RCC 7860 (cell line): ENCODE measurements around the gene HS1BP3.

Experiments used
- DNase-seq: peaks from one replicate; pipeline ENCODE4 v3.0.0-alpha.2; 2015; ENCODE audit warnings: low spot score
- FAIRE-seq: peaks from 2 replicates; lab custom pipeline; 2012; peaks lifted over from hg19 to GRCh38; lab: Jason Lieb, UNC

Gene HS1BP3

DNA sequence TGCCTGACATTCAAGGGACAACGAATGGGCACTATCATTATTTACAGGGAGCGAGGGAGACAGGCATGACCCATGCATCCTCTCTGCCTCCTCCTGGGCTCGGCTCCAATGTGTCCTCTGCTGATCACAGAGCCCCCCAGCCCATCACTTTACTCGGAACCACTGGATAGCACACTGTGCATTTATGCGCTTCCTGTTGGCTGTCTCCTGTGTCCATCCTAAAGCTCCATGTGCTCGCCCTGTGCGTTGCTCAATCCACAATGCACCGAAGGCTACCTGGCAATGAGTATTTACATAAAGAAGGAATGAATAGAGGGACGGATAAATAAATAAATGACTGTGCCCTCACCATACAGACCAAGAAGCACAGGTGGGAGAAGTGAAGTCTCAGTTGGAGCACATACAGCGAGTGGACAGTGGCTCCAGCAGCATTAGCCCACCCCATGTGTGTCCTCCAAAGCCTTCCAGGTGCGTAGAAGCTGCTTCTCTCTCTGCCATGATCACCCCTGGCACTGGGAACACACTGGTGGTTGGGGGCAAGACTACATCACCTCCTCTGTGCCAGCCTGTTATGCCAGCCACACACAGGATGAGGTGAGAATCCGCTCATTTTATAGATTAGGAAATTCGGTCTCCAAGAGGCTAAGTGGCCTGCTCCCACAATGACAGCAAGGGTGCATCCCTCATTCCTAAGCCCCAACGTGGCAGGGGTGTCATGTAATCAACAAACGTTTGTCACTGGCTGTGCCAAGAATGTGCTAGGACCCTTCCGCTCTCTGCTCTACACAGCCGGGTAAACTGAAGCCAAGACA is 13.7 kb upstream of the HS1BP3 start:
- FAIRE-seq, result no peak
- no peak for DNase-seq

DNA sequence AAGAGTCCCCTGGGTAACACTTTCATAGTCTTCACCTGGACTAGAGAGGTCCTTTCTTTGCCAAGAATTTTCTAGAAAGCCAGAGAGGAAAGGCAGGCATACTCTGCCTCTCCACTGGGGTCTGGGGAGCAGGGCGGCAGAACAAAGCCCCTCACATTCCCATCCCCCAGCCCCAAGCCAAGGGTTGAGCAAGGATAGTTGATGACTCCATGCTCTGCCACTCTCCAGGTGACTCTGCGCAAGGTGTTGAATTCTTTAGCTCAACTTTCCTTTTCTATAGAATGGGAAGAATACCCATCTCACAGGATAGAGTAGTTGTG is 13.1 kb upstream of the HS1BP3 start:
- no peak for DNase-seq

DNA sequence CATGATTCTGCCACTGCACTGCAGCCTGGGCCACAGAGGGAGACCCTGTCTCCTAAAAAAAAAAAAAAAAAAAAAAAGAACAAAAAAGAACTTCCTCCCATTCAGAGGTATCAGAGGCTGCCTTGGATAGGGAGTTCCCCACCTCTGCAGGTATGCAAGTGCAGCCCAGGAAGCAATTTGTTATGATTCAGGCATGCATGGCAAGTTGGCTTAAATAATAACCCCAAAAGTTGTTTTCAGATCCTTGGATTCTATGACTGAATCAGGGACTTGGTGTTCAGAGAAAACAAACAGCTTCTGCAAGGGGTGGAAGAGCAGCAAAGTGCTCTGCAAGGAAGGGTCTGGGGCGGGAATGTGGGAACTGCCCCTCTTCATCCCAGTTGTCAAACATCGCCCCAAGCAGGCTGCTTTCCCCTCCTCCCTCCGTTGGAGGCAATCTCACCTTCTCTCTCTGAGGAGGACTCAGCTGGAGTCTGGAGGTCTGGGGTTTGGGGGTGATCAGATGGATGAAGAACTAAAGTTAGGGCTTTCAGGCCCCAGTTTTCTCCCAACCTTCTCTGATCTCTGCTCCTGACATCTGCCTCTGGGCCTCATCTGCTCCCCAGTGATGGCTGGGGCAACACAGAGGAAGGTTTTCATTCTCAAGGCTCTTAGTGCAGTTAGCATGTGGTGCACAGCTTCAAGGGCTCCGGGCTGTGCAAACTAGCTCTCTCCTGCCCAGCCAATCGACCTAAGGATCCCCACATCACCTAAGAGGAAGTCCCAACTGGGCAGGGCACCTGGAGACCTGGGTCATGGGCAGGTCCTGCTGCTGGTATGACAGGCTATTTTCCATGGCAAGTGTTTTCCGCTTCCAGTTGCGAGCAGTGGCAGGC is 12.5 kb upstream of the HS1BP3 start:
- FAIRE-seq (no peak), DNase-seq (no peak)

More for the DNA sequence above, 13.1 kb upstream of the HS1BP3 start:
- FAIRE-seq, result no peak

DNA sequence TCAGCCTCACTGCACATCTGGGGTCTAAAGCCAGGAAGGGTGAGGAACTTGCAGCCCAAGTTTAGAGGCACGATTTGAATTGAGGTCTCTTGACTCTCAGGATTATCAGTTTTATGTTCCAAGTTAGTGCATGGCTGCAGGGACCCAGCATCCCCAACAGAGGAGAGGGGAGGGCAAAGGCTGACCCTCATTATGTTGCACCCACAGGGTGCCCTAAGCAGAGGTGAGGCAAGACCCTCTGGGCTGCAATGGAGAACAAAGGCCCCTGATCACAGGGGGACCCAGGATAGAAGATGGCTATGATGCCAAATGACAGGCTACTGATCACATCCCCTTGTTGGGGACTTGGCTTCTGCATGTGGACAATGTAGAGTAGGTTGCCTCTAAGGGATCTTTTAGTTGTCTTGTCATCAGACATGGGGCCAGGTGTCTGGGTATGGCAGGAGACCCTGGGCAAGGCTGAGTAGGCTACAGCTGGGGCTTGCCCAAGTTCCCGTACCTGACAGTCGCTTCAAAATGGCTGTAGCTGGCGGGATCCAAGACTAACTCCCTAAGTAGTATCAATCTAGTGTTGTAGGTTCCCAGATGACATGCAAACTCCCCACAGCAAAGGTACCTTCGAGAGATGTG is 11.5 kb upstream of the HS1BP3 start:
- FAIRE-seq (no peak), DNase-seq (no peak)

DNA sequence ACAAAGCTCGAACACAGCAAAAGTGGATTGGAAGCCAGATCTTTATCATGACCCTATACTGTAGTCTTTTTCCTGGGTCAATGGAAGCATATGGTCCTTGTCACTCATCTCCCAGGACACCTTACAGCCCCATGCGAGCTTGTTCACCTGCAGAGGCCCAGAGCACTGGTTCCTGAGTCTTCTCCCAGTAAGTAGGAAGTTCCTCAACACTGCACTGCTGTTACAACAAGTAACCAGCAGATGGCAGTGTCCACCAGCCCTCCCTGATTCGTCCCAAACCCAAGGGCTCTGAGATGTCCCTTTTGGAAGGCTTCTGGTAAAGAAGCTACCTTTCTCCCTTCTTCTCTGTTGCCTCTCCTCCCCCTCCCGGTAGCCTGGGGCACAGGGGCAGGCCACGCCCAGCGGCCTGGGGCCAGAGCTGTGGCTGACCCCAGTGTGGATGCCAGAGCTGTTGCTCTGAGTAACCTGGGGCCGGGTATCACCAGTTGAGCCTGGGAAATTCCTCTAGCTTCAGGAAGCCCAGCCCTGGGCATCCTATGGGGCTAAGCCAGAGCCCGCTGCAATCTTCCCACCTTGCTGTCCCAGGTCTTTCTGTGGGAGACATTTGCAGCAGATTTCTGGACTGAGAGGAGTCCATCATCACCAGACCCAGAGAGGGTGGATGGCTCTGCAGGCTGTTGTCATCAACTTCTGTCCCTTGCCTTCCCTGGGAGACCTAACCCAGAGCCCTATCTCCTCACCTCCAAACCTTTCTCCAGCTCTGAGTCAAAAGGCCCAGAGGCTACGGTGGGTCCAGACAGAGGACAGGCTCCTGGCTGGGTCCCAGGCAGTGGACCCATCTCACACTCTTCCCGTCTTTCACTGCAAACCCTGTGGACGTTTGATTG is 10.8 kb upstream of the HS1BP3 start:
- FAIRE-seq (no peak), DNase-seq (peak; percentile 34)

DNA sequence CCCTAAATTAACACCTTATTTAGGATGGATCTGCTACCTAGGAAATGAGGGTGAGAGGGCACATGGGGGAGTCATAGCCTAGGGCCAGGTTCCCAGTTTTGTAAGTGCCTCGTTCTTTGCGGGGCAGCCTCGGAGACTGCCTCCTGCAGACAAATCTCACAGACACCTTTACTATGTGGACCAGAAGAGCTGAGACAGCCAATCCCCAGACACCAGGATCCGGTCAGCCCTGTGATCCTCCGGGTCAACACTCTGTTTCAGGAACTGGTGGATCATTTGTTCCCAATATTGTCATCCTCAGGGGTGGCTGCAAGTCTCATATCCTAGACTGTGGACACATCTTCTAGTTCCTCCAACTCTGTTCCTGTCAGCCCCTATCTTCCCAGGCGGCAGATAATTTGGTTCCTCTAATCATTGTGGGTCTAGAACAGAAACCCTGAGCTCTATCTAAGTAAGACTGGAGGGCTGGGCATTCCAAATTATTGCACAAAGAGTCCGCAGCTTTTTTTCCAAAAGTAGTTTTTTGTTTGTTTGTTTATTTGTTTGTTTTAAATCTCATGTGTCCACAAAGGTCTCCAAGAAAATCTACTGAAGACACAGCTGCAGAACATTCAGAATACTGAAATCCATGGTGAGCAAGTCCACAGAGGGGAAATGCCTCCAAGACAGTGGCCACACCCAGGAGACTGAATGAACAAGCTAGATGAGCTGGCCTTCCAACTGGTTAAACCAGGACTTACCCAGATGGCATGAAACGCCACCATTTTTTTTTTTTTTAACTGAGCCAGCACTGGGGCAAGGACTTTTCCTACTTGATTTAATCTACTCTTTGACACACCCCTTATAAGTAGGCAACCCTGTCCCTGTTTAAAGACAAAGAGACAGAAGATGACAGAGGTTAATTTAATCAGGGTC is 9.9 kb upstream of the HS1BP3 start:
- no peak for FAIRE-seq
- no peak for DNase-seq

DNA sequence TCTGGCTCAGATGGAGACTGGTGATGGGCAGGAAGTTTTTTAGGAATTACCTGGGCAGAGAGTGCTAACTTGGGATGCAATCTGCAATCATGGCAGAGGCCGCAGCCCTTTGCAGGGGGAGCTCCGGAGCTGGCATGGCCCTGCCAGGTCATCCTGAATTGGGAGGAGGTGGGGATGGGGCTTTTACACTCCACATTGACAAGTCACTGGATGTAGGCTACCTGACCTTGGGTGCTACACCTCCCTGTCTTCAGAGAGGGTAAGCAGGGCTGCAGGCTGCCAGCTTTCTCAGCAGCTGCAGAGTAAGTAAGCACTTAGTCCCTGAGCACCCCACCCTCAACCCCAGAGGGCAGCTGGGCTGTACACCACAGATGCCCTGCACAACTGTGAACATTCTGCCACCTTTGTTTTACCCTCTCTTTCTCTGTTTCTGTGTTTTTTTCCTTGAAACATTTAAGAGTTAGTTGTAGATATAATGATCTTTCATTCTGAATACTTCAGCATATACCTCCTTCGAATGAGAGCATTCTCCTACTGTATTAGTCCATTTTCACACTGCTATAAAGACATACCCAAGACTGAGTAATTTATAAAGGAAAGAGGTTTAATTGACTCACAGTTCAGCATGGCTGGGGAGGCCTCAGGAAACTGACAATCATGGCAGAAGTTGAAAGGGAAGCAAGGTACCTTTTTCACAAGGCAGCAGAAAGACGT is 6.8 kb upstream of the HS1BP3 start:
- no peak for FAIRE-seq
- no peak for DNase-seq

DNA sequence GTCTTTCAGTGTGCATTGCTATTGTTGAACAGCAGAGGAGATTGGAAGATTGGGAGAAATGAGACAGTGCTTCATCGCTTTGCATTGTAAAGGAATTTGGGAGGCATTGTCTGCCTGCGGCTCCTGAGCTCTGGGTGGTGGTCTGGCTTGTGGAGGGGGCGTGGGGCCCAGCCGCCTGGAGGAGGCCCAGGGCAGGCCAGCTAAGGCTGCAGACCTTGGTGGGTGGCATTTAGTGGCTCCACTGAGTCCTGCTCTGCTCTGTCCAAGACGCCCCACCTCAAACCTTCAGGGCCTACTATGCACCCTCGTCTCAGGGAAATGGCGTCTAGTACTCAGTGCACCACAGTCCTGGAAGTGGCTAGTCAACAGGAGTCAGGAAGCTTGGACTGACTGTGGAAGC is 5.7 kb upstream of the HS1BP3 start:
- FAIRE-seq, result no peak
- no peak for DNase-seq

DNA sequence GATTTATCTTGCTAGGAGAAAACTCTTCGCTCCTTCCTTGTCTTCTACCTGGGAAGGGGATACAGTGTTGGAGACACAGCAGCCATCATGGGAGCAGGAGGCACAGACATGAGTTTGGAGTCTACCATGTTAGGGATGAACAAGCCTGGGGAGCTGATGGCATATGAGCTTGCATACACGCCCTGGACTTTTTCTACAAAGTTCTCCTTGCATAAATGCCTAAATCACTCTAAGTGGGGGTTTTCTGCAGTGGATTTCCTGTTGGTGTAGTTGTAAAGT is 3.6 kb upstream of the HS1BP3 start:
- no peak for FAIRE-seq
- DNase-seq, result no peak

DNA sequence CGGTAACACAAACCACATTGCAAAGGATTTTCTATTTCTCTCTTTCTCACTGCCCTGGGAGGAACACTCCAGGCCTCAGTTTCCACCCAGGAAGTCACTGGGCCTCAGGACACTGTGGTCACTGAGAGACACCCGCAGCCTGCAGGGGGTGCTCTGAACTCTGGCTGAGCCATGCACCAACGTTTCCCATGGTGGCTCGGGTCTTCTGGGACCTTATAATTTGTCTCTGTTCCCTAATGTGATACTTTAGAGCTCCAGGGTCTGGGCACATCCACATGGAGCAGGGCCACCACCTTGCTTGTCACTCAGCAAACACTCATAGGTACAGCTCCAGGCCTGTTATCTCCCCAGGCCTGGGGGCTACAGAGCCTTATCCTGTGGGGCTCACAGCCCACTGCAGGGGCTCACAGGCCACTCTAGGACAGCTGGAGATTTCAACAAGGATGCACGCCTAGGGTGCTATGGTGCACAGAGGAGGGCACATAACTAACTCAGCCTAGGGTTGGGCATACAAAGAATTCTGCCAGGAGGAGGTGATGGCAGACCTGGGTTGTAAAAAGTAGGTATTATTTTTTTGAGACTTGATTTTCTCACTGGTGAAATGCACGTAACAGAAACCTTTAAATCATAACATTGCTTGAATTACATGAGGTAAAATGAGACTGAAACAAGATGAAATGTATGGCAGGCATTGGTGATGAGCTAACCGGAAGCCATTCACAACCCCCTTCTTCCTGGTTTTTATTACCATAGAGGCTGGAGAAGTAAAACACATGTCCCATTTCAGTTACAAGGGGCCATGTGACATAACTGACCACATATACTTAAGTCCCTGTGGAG is 3.0 kb upstream of the HS1BP3 start:
- no peak for DNase-seq
- no peak for FAIRE-seq

DNA sequence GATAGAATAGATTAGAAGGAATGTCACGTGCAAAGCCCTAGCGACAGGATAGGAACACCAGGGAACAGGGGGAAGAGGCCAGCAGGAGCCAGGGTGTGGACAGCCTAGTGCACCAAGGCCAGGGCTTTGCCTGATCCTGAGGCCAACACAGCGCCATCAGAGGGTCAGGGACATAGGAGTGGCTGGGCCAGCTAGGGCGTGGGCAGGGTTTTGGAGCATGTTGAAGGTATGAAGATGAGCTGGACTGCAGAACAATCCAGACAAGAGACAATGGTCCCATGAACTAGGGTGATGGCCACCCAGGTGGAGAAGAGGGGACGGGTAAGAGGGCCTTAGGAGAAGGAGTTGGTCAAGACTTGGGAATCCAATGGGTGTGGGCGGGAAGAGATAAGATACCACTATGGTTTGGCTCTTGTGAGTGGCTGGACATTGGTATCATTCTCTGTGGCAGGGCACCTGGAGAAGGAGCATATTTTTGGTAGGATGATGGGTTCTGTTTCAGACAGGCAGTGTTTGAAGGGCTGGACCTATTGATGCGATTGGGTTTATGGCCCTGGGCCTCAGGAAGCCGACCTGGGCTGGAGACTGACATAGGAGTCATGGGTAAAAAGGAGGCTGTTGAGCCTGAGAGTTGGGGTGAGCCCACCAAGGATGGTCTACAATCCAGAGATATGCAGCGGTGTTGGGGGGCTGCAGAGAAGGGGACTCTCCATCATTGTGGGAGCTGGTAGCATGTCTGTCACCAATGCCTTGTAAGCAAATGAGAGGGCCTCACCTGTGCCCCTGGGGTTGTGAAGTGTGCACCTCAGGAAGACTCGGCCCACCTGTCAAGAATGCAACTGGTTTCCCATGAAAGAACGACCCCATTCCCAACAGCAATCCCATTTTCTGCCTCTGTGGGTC is 2.0 kb upstream of the HS1BP3 start:
- no peak for DNase-seq
- FAIRE-seq, result no peak

DNA sequence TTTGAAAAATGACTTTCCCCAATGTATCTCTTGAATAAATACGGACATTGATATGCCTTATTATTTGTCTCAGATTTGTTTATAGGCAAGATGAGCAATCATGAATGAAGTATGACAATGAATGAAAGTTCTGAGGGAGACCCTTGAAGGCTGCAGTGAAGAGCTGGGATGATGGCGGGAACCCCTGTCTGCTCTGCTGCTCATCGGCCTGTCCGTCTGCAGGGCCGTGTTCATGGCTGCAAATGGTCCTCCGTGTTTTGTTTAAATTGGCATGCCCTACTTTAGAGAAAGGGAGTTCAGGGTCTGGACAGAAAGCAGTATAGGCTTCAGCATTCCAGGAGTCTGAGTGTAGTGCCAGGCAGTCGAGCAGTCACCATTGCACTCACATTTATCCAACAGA is 1.2 kb upstream of the HS1BP3 start:
- no peak for FAIRE-seq
- no peak for DNase-seq

DNA sequence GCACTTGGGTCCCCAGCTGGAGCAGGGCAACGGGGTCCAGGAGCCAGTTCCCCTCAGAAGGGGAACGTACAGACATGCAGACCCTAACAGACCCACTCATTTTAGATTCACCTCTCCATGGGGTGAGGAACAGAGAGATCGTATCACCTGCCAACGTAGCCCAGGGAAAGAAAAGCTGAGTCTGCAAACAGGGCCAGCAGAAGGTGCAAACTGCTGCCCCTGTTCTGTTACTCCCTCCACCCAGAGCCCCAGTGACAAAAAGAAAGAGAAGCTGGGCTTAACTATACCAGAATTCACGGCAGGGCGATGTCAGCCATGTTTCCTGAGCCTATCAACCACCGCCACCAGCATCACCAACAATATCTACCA is 817 bp upstream of the HS1BP3 start:
- no peak for DNase-seq
- FAIRE-seq, result no peak

DNA sequence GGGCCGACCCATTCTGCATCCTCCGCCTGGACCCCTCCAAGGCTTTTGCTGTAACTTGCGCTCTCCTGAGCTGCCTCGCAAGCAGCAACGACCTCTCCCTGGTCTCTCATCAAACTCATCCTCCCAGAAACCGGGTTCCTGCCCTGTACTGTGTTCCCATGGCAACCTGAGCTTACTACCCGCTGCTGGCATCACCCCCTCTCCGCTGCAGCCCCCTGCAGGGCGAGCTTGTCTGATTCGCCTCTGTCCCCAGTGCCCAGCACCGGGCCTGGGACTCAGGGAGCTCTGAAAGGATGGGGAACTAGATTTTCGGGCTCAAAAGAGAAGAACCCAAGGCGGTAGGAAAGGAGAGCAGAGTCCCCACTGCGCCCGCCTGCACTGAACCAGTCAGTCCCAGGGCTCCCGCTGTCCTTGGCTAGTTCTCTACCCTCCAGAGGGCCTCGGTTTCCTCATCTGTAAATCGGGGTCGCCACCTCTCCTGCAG is 463 bp downstream of the HS1BP3 start:
- DNase-seq (peak; percentile 29), FAIRE-seq (no peak)

DNA sequence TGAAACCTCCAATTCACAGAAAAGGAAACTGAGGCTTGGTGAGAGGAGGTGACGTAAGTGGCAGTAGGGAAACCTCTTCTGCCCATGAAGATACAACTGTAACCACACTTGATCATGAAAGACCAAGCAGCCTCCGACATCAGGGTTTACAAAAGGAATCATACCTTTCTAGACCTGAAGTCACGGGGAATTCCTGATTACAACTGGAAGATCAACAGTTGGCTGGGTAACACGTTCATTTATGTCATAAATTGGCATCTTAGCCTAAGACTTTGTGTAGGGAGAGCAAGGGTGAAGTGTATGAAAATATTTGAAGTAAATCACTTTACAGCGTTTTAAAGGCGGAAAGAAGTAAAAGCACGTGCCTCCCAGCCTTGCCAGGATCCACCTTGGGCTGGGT is 922 bp downstream of the HS1BP3 start:
- DNase-seq (no peak), FAIRE-seq (no peak)

DNA sequence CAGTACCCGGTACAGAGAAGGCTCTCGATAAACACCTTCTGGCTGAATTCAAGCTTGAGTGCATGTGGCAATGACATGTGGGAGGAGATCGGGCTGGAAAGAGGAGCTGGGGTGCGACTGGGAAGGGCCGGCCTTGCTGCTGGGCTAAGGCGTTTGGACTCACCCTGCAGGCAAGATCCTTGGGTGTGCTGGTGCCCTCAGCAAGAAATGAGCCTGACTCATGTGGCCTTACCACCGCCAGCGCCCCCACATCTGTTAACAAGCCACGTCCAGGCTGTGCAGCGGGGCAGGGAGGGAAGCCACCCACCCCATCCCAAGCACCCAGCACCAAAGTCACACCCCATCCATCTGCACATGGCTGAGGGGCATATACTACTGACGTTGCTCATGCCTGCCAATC is 1.3 kb downstream of the HS1BP3 start:
- DNase-seq (no peak), FAIRE-seq (no peak)

DNA sequence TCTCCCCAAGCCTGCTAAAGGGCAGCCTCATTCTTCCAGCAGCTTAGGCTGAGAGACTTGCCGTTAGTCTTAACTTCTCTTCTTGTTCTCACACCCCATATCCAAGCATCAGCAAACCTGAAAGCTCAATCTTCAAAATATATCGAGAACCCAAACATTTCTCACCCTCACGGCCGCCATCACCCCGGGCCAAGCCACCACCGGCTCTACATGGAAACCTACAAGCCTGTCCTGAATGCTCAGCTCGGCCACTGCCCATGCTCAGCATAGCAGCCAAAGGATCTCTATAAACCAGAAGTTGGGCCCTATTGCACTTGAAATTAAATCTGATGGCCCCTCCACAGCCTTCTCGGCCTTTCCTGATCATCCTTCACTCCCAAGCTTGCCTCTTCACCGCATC is 2.1 kb downstream of the HS1BP3 start:
- FAIRE-seq (no peak), DNase-seq (no peak)
